ENCODE data around the gene CDH24. TPM values are rescaled to one million over a fixed set of nuclear protein-coding genes. Genes with fewer than 3 reads are reported as not detected.

Gene CDH24
- total and polyA plus RNA-seq, 2 donors (not counting 1 experiment from before 2014, with no cell fraction given), result 0.96 to 1.0 TPM

GRCh38 chr14:23104070-23104590 is 46.8 kb upstream of the CDH24 start:
- ChIA-PET CTCF (interaction anchor here (0.5 to 1.7 kb wide), 4 partner anchors 9 to 835 kb away, joined by 3 to 6 read pairs (median 4); partner anchors contain the start of genes ACIN1, C14orf119 and CEBPE), POLR2A (no interaction called here)
- Histone ChIP-seq H3K27ac (ENCODE audit: low read length in 2 of 2) (no peak overlapping the region), H3K9ac (ENCODE audit: low read length) (no peak overlapping the region), H3K9me3 (ENCODE audit: control extremely low read depth in 1 of 3, control insufficient read depth in 2 of 3, insufficient read depth in 1 of 3, low read length in 2 of 3) (peaks cover 0 to 7% (median 0%) of the 10 kb centered on the region in 3 donors), H4K20me1 (ENCODE audit: control insufficient read depth, insufficient read depth, low read length, poor library complexity, severe bottlenecking) (no peaks in the 10 kb centered on the region), H3K4me2 (replicated peaks; ENCODE audit: low read depth, low read length, poor library complexity, severe bottlenecking) (no peak overlapping the region), H2AFZ (ENCODE audit: insufficient read depth, low read depth, low read length, poor library complexity, severe bottlenecking) (no peak overlapping the region), H3K4me1 (ENCODE audit: control insufficient read depth in 2 of 2, insufficient read depth in 2 of 2, low read length in 2 of 2) (no peaks in the 10 kb centered on the region), H3K4me3 (ENCODE audit: control extremely low read depth in 1 of 5, extremely low read depth in 1 of 5, insufficient read depth in 1 of 5, low read depth in 2 of 5, low read length in 4 of 5) (no peak overlapping the region), H3K27me3 (replicated peaks in 1 of 4; ENCODE audit: control extremely low read depth in 1 of 4, control insufficient read depth in 3 of 4, insufficient read depth in 4 of 4, low read length in 3 of 4) (peaks cover 0 to under 1% (median 0%) of the 10 kb centered on the region in 4 experiments), H3K79me2 (ENCODE audit: control insufficient read depth, insufficient read depth, low read length) (peaks cover 9% of the 10 kb centered on the region), H3K36me3 (replicated peaks in 1 of 2; ENCODE audit: control extremely low read depth in 1 of 2, control insufficient read depth in 1 of 2, extremely low read depth in 1 of 2, insufficient read depth in 2 of 2, low read length in 1 of 2) (peaks cover under 1 to 8% of the 10 kb centered on the region in 2 experiments)
- Mint-ChIP-seq H3K27ac (no peak overlapping the region), H3K4me3 (no peak overlapping the region), H3K9me3 (ENCODE audit: insufficient read depth) (no peaks in the 10 kb centered on the region), H3K4me1 (peaks cover 10% of the 10 kb centered on the region), H3K27me3 (no peaks in the 10 kb centered on the region)
- no peak for DNase-seq
- ATAC-seq (ENCODE audit: low read depth), result no peak
- TF ChIP-seq EZH2 (IDR thresholded peaks at IDR 0.05; ENCODE audit: borderline replicate concordance, insufficient read depth, low read depth, low read length, poor library complexity, severe bottlenecking), result no peak
- TF ChIP-seq CTCF (IDR thresholded peaks at IDR 0.05), result no peak
- 89% methylated on average over 4 of the region's 6 CpGs for WGBS (ENCODE audit: insufficient coverage)
- intact Hi-C loops (cut with micrococcal nuclease), result no loop called here

- H3K27ac ChIP-seq (ENCODE audit: low read length in 2 of 2), result no peak overlapping the region
- H4K20me1 ChIP-seq (ENCODE audit: control insufficient read depth, insufficient read depth, low read length, poor library complexity, severe bottlenecking), result no peaks in the 10 kb centered on the region
- intact Hi-C loops (cut with micrococcal nuclease), result no loop called here
- Mint-ChIP-seq H3K4me3 (no peak overlapping the region), H3K4me1 (peaks cover 10% of the 10 kb centered on the region), H3K27me3 (no peaks in the 10 kb centered on the region), H3K9me3 (ENCODE audit: insufficient read depth) (no peaks in the 10 kb centered on the region), H3K27ac (no peak overlapping the region)
- DNase-seq (no peak), ATAC-seq (ENCODE audit: low read depth) (no peak)
- TF ChIP-seq CTCF (IDR thresholded peaks at IDR 0.05) (no peak), EZH2 (IDR thresholded peaks at IDR 0.05; ENCODE audit: borderline replicate concordance, insufficient read depth, low read depth, low read length, poor library complexity, severe bottlenecking) (no peak)
- peaks cover 15% of the 10 kb centered on the region for H3K79me2 ChIP-seq (ENCODE audit: control insufficient read depth, insufficient read depth, low read length)
- H3K4me3 ChIP-seq (ENCODE audit: control extremely low read depth in 1 of 5, extremely low read depth in 1 of 5, insufficient read depth in 1 of 5, low read depth in 2 of 5, low read length in 4 of 5), result no peak overlapping the region
- ChIA-PET CTCF (interaction anchor here (1.1 to 1.7 kb wide), 3 partner anchors 9 to 17 kb away, joined by 4 to 6 read pairs (median 5); partner anchors contain the start of genes ACIN1, C14orf119 and CEBPE), POLR2A (no interaction called here)
- H3K4me1 ChIP-seq (ENCODE audit: control insufficient read depth in 2 of 2, insufficient read depth in 2 of 2, low read length in 2 of 2), result no peaks in the 10 kb centered on the region
- WGBS (ENCODE audit: insufficient coverage), result 89% methylated on average over 4 of the region's 4 CpGs
- no peak overlapping the region for H3K4me2 ChIP-seq (replicated peaks; ENCODE audit: low read depth, low read length, poor library complexity, severe bottlenecking)
- H2AFZ ChIP-seq (ENCODE audit: insufficient read depth, low read depth, low read length, poor library complexity, severe bottlenecking), result no peak overlapping the region
- H3K9ac ChIP-seq (ENCODE audit: low read length), result no peak overlapping the region
- H3K9me3 ChIP-seq (ENCODE audit: control extremely low read depth in 1 of 3, control insufficient read depth in 2 of 3, insufficient read depth in 1 of 3, low read length in 2 of 3), result peaks cover 0 to 6% (median 0%) of the 10 kb centered on the region in 3 donors
- no peaks in the 10 kb centered on the region for H3K27me3 ChIP-seq (replicated peaks in 1 of 4; ENCODE audit: control extremely low read depth in 1 of 4, control insufficient read depth in 3 of 4, insufficient read depth in 4 of 4, low read length in 3 of 4)
- H3K36me3 ChIP-seq (replicated peaks in 1 of 2; ENCODE audit: control extremely low read depth in 1 of 2, control insufficient read depth in 1 of 2, extremely low read depth in 1 of 2, insufficient read depth in 2 of 2, low read length in 1 of 2), result peaks cover 2 to 13% of the 10 kb centered on the region in 2 experiments
Observed at GRCh38 chr14:23103581-23103980, 46.3 kb upstream of the CDH24 start.

All from B cell (primary cell).